ENCODE data around the gene RGP1. TPM values are rescaled to one million over a fixed set of nuclear protein-coding genes. Genes with fewer than 3 reads are reported as not detected.
A peak's percentile ranks its signal among the peaks of the same experiment; 100 is the strongest.

RGP1 gene
- total and polyA plus RNA-seq, 9 of the 15 experiments (the other 6 are each of a cell fraction or from before 2014, with no cell fraction given) = 0.42 to 13.8 (median 6.7) TPM

DNA sequence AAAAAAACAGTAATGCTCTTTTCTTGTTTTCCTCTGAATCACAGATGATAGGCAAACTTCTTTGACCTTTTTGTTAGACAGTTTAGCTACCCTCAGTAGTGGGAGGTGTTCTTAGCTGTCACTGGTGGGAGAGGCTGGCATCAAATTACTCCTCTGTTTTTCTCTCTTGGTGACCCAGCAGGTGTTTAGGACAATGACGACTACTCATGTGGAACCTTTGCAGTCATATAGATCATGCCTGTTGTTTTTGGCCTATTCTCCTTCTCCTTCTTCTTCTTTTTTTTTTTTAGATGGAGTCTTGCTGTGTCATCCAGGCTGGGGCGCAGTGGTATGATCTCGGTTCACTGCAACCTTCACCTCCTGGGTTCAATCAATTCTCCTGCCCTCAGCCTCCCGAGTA lies 26.9 kb downstream of the RGP1 start (continued):
- TF ChIP-seq, protein P1, sequence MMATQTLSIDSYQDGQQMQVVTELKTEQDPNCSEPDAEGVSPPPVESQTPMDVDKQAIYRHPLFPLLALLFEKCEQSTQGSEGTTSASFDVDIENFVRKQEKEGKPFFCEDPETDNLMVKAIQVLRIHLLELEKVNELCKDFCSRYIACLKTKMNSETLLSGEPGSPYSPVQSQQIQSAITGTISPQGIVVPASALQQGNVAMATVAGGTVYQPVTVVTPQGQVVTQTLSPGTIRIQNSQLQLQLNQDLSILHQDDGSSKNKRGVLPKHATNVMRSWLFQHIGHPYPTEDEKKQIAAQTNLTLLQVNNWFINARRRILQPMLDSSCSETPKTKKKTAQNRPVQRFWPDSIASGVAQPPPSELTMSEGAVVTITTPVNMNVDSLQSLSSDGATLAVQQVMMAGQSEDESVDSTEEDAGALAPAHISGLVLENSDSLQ (IDR thresholded peaks at IDR 0.05) = no peak
- TF ChIP-seq POLR2AphosphoS2 (IDR thresholded peaks at IDR 0.05; ENCODE audit: low read length) (no peak), ZNF41 (CRISPR knock-in tag; conservative IDR thresholded peaks at IDR 0.05) (no peak), ZNF316 (IDR thresholded peaks at IDR 0.05) (peak; percentile 13; the same call in 1 of the 2 replicates), ZFP30 (CRISPR knock-in tag; IDR thresholded peaks at IDR 0.05; ENCODE audit: borderline replicate concordance) (no peak), MAFK (IDR thresholded peaks at IDR 0.05; ENCODE audit: low read length) (no peak)
- TF ChIP-seq, protein P2, sequence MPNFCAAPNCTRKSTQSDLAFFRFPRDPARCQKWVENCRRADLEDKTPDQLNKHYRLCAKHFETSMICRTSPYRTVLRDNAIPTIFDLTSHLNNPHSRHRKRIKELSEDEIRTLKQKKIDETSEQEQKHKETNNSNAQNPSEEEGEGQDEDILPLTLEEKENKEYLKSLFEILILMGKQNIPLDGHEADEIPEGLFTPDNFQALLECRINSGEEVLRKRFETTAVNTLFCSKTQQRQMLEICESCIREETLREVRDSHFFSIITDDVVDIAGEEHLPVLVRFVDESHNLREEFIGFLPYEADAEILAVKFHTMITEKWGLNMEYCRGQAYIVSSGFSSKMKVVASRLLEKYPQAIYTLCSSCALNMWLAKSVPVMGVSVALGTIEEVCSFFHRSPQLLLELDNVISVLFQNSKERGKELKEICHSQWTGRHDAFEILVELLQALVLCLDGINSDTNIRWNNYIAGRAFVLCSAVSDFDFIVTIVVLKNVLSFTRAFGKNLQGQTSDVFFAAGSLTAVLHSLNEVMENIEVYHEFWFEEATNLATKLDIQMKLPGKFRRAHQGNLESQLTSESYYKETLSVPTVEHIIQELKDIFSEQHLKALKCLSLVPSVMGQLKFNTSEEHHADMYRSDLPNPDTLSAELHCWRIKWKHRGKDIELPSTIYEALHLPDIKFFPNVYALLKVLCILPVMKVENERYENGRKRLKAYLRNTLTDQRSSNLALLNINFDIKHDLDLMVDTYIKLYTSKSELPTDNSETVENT (CRISPR knock-in tag; IDR thresholded peaks at IDR 0.05) = no peak

DNA sequence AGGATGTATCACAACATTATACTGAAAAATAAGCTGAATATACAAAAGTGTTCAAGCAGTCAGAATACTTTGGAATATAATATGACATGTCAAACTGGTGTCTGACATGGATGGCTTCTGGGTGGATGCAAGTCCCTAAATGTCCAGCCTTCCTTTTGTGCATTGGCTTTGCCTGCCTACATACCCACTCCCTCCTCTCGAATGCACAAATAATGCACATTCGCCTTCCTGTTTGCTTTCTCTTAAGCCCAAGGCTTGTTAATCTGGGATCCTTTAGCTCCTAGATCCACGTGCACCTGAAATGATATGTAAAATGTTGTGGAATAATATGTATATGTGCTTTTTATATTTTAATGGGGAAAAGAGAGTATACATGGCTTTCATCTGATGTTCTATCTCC lies 29.4 kb downstream of the RGP1 start:
- 79% methylated on average over 3 of the region's 3 CpGs for WGBS (ENCODE audit: insufficient coverage, low coverage, missing lambda C conversion rate)
- no peak for DNase-seq (ENCODE audit: extremely low read depth in 1 of 4, low spot score in 3 of 4)
- Histone ChIP-seq H3K27me3 (ENCODE audit: control insufficient read depth in 2 of 2, insufficient read depth in 2 of 2, low read length in 2 of 2) (no peaks in the 10 kb centered on the region), H3K27ac (ENCODE audit: extremely low read depth, low read depth, low read length) (no peak overlapping the region), H3K4me3 (no peak overlapping the region), H2AFZ (ENCODE audit: low read depth, low read length) (no peak overlapping the region), H3K79me2 (ENCODE audit: control insufficient read depth, insufficient read depth, low read length) (no peaks in the 10 kb centered on the region), H3K9ac (ENCODE audit: insufficient read depth in 1 of 2, low read depth in 2 of 2, low read length in 2 of 2) (no peak overlapping the region), H3K36me3 (ENCODE audit: control insufficient read depth, insufficient read depth, low read length) (peaks cover 3% of the 10 kb centered on the region; the same call in 1 of the 3 replicates), H3K4me2 (ENCODE audit: insufficient read depth, low read length) (no peak overlapping the region), H3K4me1 (replicated peaks in 1 of 2; ENCODE audit: control insufficient read depth in 2 of 2, insufficient read depth in 2 of 2, low read length in 2 of 2) (peaks cover 6 to 16% of the 10 kb centered on the region in 2 experiments; a peak in 4 of 5 replicates), H3K9me3 (replicated peaks; ENCODE audit: control insufficient read depth, insufficient read depth, low read depth, low read length) (no peaks in the 10 kb centered on the region), H3K9me1 (ENCODE audit: control insufficient read depth, insufficient read depth, low read length) (no peaks in the 10 kb centered on the region), H4K20me1 (replicated peaks; ENCODE audit: control insufficient read depth, insufficient read depth, low read length) (no peaks in the 10 kb centered on the region)
- in situ Hi-C loops (cut with MboI) (no loop called here), intact Hi-C loops (cut with micrococcal nuclease) (loop anchor here (5.0 kb wide), 1 partner anchor 41 kb away; no protein-coding TSS in a partner anchor)
- no TSS peak for BruUV-seq (replicated peaks)
- ATAC-seq = no peak
- FAIRE-seq = no peak
- POLR2A ChIA-PET = interaction anchor here (0.6 to 2.0 kb wide), 3 partner anchors 9 to 23 kb away, joined by 3 to 5 read pairs (median 5); no protein-coding TSS in a partner anchor
- CTCF ChIA-PET (ENCODE audit: low intra/inter-chr PET ratio) = no interaction called here
- TF ChIP-seq POLR2G (IDR thresholded peaks at IDR 0.05; ENCODE audit: low read depth, low read length) = no peak
- no peak for TF ChIP-seq SMARCB1 (IDR thresholded peaks at IDR 0.05; ENCODE audit: insufficient read length, low read depth)
- TF ChIP-seq HLTF (IDR thresholded peaks at IDR 0.05) = no peak
- TF ChIP-seq SMARCA5 (IDR thresholded peaks at IDR 0.05) = no peak
- TF ChIP-seq ESRRB (CRISPR knock-in tag; IDR thresholded peaks at IDR 0.05; ENCODE audit: borderline replicate concordance) = no peak
- TF ChIP-seq, protein P3, sequence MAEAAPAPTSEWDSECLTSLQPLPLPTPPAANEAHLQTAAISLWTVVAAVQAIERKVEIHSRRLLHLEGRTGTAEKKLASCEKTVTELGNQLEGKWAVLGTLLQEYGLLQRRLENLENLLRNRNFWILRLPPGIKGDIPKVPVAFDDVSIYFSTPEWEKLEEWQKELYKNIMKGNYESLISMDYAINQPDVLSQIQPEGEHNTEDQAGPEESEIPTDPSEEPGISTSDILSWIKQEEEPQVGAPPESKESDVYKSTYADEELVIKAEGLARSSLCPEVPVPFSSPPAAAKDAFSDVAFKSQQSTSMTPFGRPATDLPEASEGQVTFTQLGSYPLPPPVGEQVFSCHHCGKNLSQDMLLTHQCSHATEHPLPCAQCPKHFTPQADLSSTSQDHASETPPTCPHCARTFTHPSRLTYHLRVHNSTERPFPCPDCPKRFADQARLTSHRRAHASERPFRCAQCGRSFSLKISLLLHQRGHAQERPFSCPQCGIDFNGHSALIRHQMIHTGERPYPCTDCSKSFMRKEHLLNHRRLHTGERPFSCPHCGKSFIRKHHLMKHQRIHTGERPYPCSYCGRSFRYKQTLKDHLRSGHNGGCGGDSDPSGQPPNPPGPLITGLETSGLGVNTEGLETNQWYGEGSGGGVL (CRISPR knock-in tag; IDR thresholded peaks at IDR 0.05) = no peak
- no peak for TF ChIP-seq ZNF507 (tag; conservative IDR thresholded peaks at IDR 0.05)
- TF ChIP-seq, protein P4, sequence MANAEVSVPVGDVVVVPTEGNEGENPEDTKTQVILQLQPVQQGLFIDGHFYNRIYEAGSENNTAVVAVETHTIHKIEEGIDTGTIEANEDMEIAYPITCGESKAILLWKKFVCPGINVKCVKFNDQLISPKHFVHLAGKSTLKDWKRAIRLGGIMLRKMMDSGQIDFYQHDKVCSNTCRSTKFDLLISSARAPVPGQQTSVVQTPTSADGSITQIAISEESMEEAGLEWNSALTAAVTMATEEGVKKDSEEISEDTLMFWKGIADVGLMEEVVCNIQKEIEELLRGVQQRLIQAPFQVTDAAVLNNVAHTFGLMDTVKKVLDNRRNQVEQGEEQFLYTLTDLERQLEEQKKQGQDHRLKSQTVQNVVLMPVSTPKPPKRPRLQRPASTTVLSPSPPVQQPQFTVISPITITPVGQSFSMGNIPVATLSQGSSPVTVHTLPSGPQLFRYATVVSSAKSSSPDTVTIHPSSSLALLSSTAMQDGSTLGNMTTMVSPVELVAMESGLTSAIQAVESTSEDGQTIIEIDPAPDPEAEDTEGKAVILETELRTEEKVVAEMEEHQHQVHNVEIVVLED (CRISPR knock-in tag; IDR thresholded peaks at IDR 0.05) = no peak
- no peak for TF ChIP-seq TGIF2 (CRISPR knock-in tag; IDR thresholded peaks at IDR 0.05)
